Non-pigmented ciliary epithelial cell (primary cell): Measurements from ENCODE around the gene SEMA5B.

Source experiments
- DNase-seq: peaks from one replicate; pipeline ENCODE4 v3.0.0-alpha.2; 2010; ENCODE audit warnings: low read depth

Gene SEMA5B

GRCh38 chr3:123027292-123028232 is at the start of gene SEMA5B:
TSS of gene SEMA5B (minus strand) at chr3:123027763. CDS start at chr3:122961263, 66,500 bp downstream.
- DNase-seq: no peak

GRCh38 chr3:123076496-123077418 is 49.2 kb upstream of the SEMA5B start:
- no peak for DNase-seq

GRCh38 chr3:123076112-123076495 is 48.5 kb upstream of the SEMA5B start:
- DNase-seq: no peak

- no peak for DNase-seq
Measured at GRCh38 chr3:123075359-123075758, 47.8 kb upstream of the SEMA5B start.

GRCh38 chr3:123072564-123072963 is 45.0 kb upstream of the SEMA5B start:
- DNase-seq: no peak

- DNase-seq: no peak
Measured at GRCh38 chr3:123072152-123072551, 44.6 kb upstream of the SEMA5B start.

- no peak for DNase-seq
Measured at GRCh38 chr3:123071581-123071980, 44.0 kb upstream of the SEMA5B start.

GRCh38 chr3:123071146-123071545 is 43.6 kb upstream of the SEMA5B start:
- no peak for DNase-seq

- no peak for DNase-seq
Measured at GRCh38 chr3:123070510-123070909, 42.9 kb upstream of the SEMA5B start.

GRCh38 chr3:123068601-123069381 is 41.2 kb upstream of the SEMA5B start:
- no peak for DNase-seq

- no peak for DNase-seq
Measured at GRCh38 chr3:123067689-123068600, 40.4 kb upstream of the SEMA5B start.

- peak; percentile 48 for DNase-seq
Measured at GRCh38 chr3:123066896-123067688, 39.5 kb upstream of the SEMA5B start, which contains the start of gene PDIA5. TSS of gene PDIA5 (plus strand) at chr3:123067025. CDS start at chr3:123067165, 140 bp downstream.

- DNase-seq: no peak
Measured at GRCh38 chr3:123066599-123066895, 39.0 kb upstream of the SEMA5B start.

- DNase-seq: no peak
Measured at GRCh38 chr3:123064914-123065313, 37.4 kb upstream of the SEMA5B start.

GRCh38 chr3:123064506-123064905 is 36.9 kb upstream of the SEMA5B start:
- DNase-seq: no peak

- DNase-seq: no peak
Measured at GRCh38 chr3:123063034-123063433, 35.5 kb upstream of the SEMA5B start.

GRCh38 chr3:123061856-123062255 is 34.3 kb upstream of the SEMA5B start:
- DNase-seq: no peak

- DNase-seq: no peak
Measured at GRCh38 chr3:123060054-123060453, 32.5 kb upstream of the SEMA5B start.

GRCh38 chr3:123058505-123058904 is 30.9 kb upstream of the SEMA5B start:
- DNase-seq: no peak

- DNase-seq: no peak
Measured at GRCh38 chr3:123055352-123055751, 27.8 kb upstream of the SEMA5B start.
